ENCODE measurements around the gene MED23.

MED23 gene

GRCh38 chr6:131642987-131643611, 15.1 kb upstream of the MED23 start:
- TF ChIP-seq, protein P1, sequence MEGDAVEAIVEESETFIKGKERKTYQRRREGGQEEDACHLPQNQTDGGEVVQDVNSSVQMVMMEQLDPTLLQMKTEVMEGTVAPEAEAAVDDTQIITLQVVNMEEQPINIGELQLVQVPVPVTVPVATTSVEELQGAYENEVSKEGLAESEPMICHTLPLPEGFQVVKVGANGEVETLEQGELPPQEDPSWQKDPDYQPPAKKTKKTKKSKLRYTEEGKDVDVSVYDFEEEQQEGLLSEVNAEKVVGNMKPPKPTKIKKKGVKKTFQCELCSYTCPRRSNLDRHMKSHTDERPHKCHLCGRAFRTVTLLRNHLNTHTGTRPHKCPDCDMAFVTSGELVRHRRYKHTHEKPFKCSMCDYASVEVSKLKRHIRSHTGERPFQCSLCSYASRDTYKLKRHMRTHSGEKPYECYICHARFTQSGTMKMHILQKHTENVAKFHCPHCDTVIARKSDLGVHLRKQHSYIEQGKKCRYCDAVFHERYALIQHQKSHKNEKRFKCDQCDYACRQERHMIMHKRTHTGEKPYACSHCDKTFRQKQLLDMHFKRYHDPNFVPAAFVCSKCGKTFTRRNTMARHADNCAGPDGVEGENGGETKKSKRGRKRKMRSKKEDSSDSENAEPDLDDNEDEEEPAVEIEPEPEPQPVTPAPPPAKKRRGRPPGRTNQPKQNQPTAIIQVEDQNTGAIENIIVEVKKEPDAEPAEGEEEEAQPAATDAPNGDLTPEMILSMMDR (IDR thresholded peaks at IDR 0.05; ENCODE audit: control insufficient read depth, insufficient read depth, low read depth, low read length, missing control alignments) = no peak
- no peak for DNase-seq (ENCODE audit: low read depth)
- H3K4me3 ChIP-seq (ENCODE audit: control insufficient read depth, low read depth, low read length) = no peak overlapping the region

GRCh38 chr6:131642565-131642964, 14.5 kb upstream of the MED23 start:
- no peak for DNase-seq (ENCODE audit: low read depth)
- H3K4me3 ChIP-seq (ENCODE audit: control insufficient read depth, low read depth, low read length) = no peak overlapping the region
- TF ChIP-seq, protein P1 (IDR thresholded peaks at IDR 0.05; ENCODE audit: control insufficient read depth, insufficient read depth, low read depth, low read length, missing control alignments) = no peak

- TF ChIP-seq, protein P1 (IDR thresholded peaks at IDR 0.05; ENCODE audit: control insufficient read depth, insufficient read depth, low read depth, low read length, missing control alignments) = no peak
- H3K4me3 ChIP-seq (ENCODE audit: control insufficient read depth, low read depth, low read length) = no peak overlapping the region
- no peak for DNase-seq (ENCODE audit: low read depth)
Measured at GRCh38 chr6:131641554-131641953, 13.5 kb upstream of the MED23 start.

DNA sequence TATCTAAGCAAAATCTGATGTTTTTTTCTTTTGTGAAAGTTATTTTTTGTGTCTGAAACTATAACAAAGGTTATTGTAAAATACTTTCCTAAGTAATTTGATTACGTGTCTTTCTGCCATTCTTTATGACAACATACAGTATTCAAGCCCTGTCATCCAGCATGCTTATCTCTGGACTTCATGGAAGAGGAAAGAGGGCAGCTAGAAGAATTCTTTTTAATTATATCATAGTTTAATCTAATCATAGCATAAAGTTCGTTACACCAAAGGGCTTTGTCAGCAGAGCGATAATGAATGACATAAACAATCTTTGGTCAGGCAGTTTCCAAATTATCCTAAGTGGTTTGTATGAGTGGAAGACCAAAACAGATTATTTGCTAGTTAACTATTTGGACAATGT, 12.5 kb upstream of the MED23 start:
- TF ChIP-seq, protein P1 (IDR thresholded peaks at IDR 0.05; ENCODE audit: control insufficient read depth, insufficient read depth, low read depth, low read length, missing control alignments) = no peak
- H3K4me3 ChIP-seq (ENCODE audit: control insufficient read depth, low read depth, low read length) = no peak overlapping the region
- no peak for DNase-seq (ENCODE audit: low read depth)

DNA sequence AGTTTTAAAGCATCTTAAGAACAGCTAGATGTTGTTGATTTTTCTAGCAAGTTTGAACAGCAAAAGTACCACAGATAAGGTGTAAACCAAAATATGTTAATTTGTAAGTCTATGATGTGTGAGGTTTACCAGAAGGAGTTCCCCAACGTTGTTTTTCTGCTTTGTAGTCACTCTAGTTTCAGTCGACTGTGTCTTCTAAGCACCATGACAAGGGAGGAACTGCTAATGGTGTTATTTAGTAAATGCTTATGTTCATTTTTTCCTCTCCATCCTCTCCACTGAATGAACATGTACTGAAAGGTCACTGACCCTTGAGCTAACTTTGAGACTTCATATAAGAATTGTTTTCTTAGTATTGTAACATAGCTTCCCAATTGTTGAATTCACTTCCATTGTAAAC, 12.1 kb upstream of the MED23 start:
- no peak for DNase-seq (ENCODE audit: low read depth)
- TF ChIP-seq, protein P1 (IDR thresholded peaks at IDR 0.05; ENCODE audit: control insufficient read depth, insufficient read depth, low read depth, low read length, missing control alignments) = no peak
- no peak overlapping the region for H3K4me3 ChIP-seq (ENCODE audit: control insufficient read depth, low read depth, low read length)

DNA sequence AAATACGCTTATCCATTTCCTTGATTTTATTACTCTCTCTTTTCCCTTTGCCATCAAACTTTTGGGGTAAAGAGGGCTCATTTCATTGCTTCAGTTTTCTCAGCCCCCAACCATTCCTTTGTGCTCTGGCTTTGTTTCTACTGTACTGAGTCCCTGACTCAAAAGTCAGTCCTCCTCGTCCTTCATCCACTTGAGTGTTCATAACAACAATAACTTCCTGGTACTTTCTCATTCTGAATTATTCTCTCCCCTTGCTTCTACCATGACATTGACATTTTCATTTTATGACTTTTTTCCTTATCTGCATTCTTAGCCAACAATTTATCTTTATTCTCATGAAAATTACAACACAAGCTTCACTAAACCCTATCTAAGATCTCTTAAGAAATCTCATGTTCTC, 10.0 kb upstream of the MED23 start:
- no peak overlapping the region for H3K4me3 ChIP-seq (ENCODE audit: control insufficient read depth, low read depth, low read length)
- no peak for DNase-seq (ENCODE audit: low read depth)
- TF ChIP-seq, protein P1 (IDR thresholded peaks at IDR 0.05; ENCODE audit: control insufficient read depth, insufficient read depth, low read depth, low read length, missing control alignments) = no peak
